GM10248 (cell line): ENCODE data around the gene CHST11.

Source experiments
- CTCF ChIA-PET: fragments of 300-600 bp; sonication (Branson Sonifier 250); formaldehyde crosslinking; extraction: SDS; loops from one replicate; lab custom pipeline; 2021; ENCODE audit warnings: antibody characterized with exemption; lab: Yijun Ruan, JAX
- POLR2A ChIA-PET: fragments of 350-650 bp; sonication (Branson Sonifier 250); formaldehyde crosslinking; extraction: SDS; loops from one replicate; lab custom pipeline; 2020; ENCODE audit warnings: antibody characterized with exemption; lab: Yijun Ruan, JAX
- DNase-seq: peaks from one replicate; pipeline ENCODE4 v3.0.0; 2012; ENCODE audit errors: extremely low spot score
- CTCF ChIP-seq: IDR thresholded peaks from 2 replicates; pipeline ENCODE4 v1.5.1; 2012; ENCODE audit warnings: mild to moderate bottlenecking, low read depth; ENCODE audit errors: extremely low read depth, missing control alignments, control extremely low read depth

The CHST11 gene

GRCh38 chr12:104424955-104425354, 31.8 kb upstream of the CHST11 start:
- POLR2A ChIA-PET: no interaction called here
- TF ChIP-seq CTCF: no peak
- CTCF ChIA-PET: interaction anchor here (1.4 kb wide), 1 partner anchor 24 kb away, joined by 4 read pairs; no protein-coding TSS in a partner anchor
- no peak for DNase-seq

- ChIA-PET POLR2A (interaction anchor here (0.6 kb wide), 1 partner anchor 122 kb away, joined by 3 read pairs; the partner anchor contains the start of gene EID3), CTCF (interaction anchor here (1.4 kb wide), 1 partner anchor 24 kb away, joined by 4 read pairs; no protein-coding TSS in a partner anchor)
- no peak for TF ChIP-seq CTCF
- DNase-seq: no peak
Observed at GRCh38 chr12:104425614-104426013, 31.1 kb upstream of the CHST11 start.

GRCh38 chr12:104426926-104427546, 29.7 kb upstream of the CHST11 start:
- CTCF ChIA-PET: interaction anchor here (1.3 to 2.6 kb wide), 5 partner anchors 9 to 45 kb away, joined by 3 to 7 read pairs (median 6); no protein-coding TSS in a partner anchor
- POLR2A ChIA-PET: no interaction called here
- no peak for DNase-seq
- no peak for TF ChIP-seq CTCF

GRCh38 chr12:104427547-104427938, 29.2 kb upstream of the CHST11 start:
- POLR2A ChIA-PET: no interaction called here
- CTCF ChIA-PET: interaction anchor here (0.7 to 2.6 kb wide), 6 partner anchors 8 to 45 kb away, joined by 3 to 7 read pairs (median 4); no protein-coding TSS in a partner anchor

GRCh38 chr12:104433061-104433460, 23.7 kb upstream of the CHST11 start:
- no peak for TF ChIP-seq CTCF
- ChIA-PET POLR2A (no interaction called here), CTCF (interaction anchor here (1.0 kb wide), 1 partner anchor 51 kb away, joined by 3 read pairs; no protein-coding TSS in a partner anchor)
- no peak for DNase-seq

More at GRCh38 chr12:104427547-104427938, 29.2 kb upstream of the CHST11 start:
- TF ChIP-seq CTCF: no peak
- no peak for DNase-seq

- ChIA-PET POLR2A (no interaction called here), CTCF (no interaction called here)
- DNase-seq: no peak
- TF ChIP-seq CTCF: no peak
Observed at GRCh38 chr12:104434129-104434528, 22.6 kb upstream of the CHST11 start.
